CD14-positive monocyte (primary cell): Measurements from ENCODE around the gene CYCS. TPM values are rescaled to one million over a fixed set of nuclear protein-coding genes. Genes with fewer than 3 reads are reported as not detected.

ENCODE experiments used
- DNase-seq, 3 donors: peaks; one replicate each; pipeline ENCODE4 v3.0.0-alpha.2; 2011 to 2022
- H2AFZ ChIP-seq: 2 replicates; pipeline ENCODE4 v1.6.0; 2012; ENCODE audit warnings: mild to moderate bottlenecking, low read depth, low read length, inconsistent platforms; ENCODE audit not compliant: insufficient read depth, poor library complexity, severe bottlenecking
- H3K27ac ChIP-seq, 2 donors: 1 replicate in 1 of 2; 2 replicates in 1 of 2; pipeline ENCODE4 v1.5.1; 2012 to 2013; ENCODE audit warnings: low read length in 2 of 2, control low read depth in 1 of 2, inconsistent platforms in 1 of 2, low read depth in 1 of 2, mild to moderate bottlenecking in 1 of 2
- H3K27me3 ChIP-seq, 2 donors: one replicate each; pipeline versions ENCODE4 v1.6.0 to v1.6.1; 2011 to 2013; ENCODE audit warnings: low read length in 2 of 2; ENCODE audit not compliant: control insufficient read depth in 2 of 2, insufficient read depth in 2 of 2
- H3K36me3 ChIP-seq, 2 donors: replicated peaks in 1 of 2; 1 replicate in 1 of 2; 2 replicates in 1 of 2; pipeline versions ENCODE4 v1.5.1 to v1.6.1; 2012 to 2013; ENCODE audit warnings: low read length in 2 of 2, control low read depth in 1 of 2, inconsistent platforms in 1 of 2, mild to moderate bottlenecking in 1 of 2; ENCODE audit not compliant: insufficient read depth in 2 of 2, control insufficient read depth in 1 of 2
- H3K4me1 ChIP-seq, 2 donors: 1 replicate in 1 of 2; 2 replicates in 1 of 2; pipeline versions ENCODE4 v1.5.1 to v1.6.1; 2012 to 2013; ENCODE audit warnings: low read length in 2 of 2, control low read depth in 1 of 2, inconsistent platforms in 1 of 2, mild to moderate bottlenecking in 1 of 2, moderate library complexity in 1 of 2; ENCODE audit not compliant: insufficient read depth in 2 of 2, control insufficient read depth in 1 of 2
- H3K4me2 ChIP-seq: replicated peaks from 2 replicates; pipeline ENCODE3; 2012; ENCODE audit warnings: low read length, moderate library complexity, mild to moderate bottlenecking; ENCODE audit not compliant: poor library complexity, severe bottlenecking; ENCODE audit errors: extremely low read depth
- H3K4me3 ChIP-seq, 3 experiments: fragments of 200-600 bp in 1 of 3; sonication (generic) in 1 of 3; replicated peaks in 1 of 3; 1 replicate in 2 of 3; 2 replicates in 1 of 3; pipeline ENCODE4 v1.5.1; 2011 to 2013; ENCODE audit warnings: low read length in 3 of 3, mild to moderate bottlenecking in 3 of 3, control low read depth in 2 of 3, low read depth in 2 of 3, inconsistent platforms in 1 of 3, moderate library complexity in 1 of 3
- H3K79me2 ChIP-seq: 2 replicates; pipeline ENCODE4 v1.6.0; 2012; ENCODE audit warnings: mild to moderate bottlenecking, control low read depth, inconsistent platforms, low read length, moderate library complexity; ENCODE audit not compliant: insufficient read depth
- H3K9ac ChIP-seq: 2 replicates; pipeline ENCODE4 v1.6.0; 2017; ENCODE audit warnings: low read length, mild to moderate bottlenecking; ENCODE audit not compliant: insufficient read depth, poor library complexity, severe bottlenecking
- H3K9me3 ChIP-seq, 2 donors: replicated peaks in 1 of 2; 1 replicate in 1 of 2; 2 replicates in 1 of 2; pipeline versions ENCODE4 v1.5.1 to v1.6.1; 2012 to 2013; ENCODE audit warnings: low read length in 2 of 2, control low read depth in 1 of 2; ENCODE audit not compliant: control insufficient read depth in 1 of 2, insufficient read depth in 1 of 2
- H4K20me1 ChIP-seq: 2 replicates; pipeline ENCODE4 v1.6.0; 2012; ENCODE audit warnings: mild to moderate bottlenecking, low read length, control low read depth, moderate library complexity; ENCODE audit not compliant: insufficient read depth
- H3K27ac Mint-ChIP-seq, 7 donors: one replicate each; pipeline ENCODE4 v1.8.0; 2020; ENCODE audit warnings: mild to moderate bottlenecking in 7 of 7, mixed read lengths in 7 of 7, moderate library complexity in 6 of 7, inconsistent platforms in 2 of 7
- H3K27me3 Mint-ChIP-seq, 3 donors: one replicate each; pipeline ENCODE4 v1.8.0; 2021 to 2022; ENCODE audit warnings: low read depth in 3 of 3, mild to moderate bottlenecking in 3 of 3, mixed read lengths in 3 of 3, moderate library complexity in 3 of 3, inconsistent platforms in 1 of 3
- H3K36me3 Mint-ChIP-seq, 2 donors: one replicate each; pipeline ENCODE4 v1.8.0; 2020; ENCODE audit warnings: mixed read lengths in 2 of 2, inconsistent platforms in 1 of 2, mild to moderate bottlenecking in 1 of 2
- H3K4me1 Mint-ChIP-seq: one replicate; pipeline ENCODE4 v1.8.0; 2020; ENCODE audit warnings: mild to moderate bottlenecking, mixed read lengths
- H3K4me3 Mint-ChIP-seq, 2 donors: one replicate each; pipeline ENCODE4 v1.8.0; 2020; ENCODE audit warnings: mild to moderate bottlenecking in 2 of 2, mixed read lengths in 2 of 2, moderate library complexity in 1 of 2
- H3K9me3 Mint-ChIP-seq, 7 donors: one replicate each; pipeline ENCODE4 v1.8.0; 2020 to 2022; ENCODE audit warnings: mixed read lengths in 7 of 7, mild to moderate bottlenecking in 6 of 7, moderate library complexity in 6 of 7, inconsistent platforms in 2 of 7
- WGBS: methylation state at CpG from one replicate; pipeline ENCODE4 v1.1.5; 2013; ENCODE audit warnings: missing lambda C conversion rate; ENCODE audit not compliant: insufficient coverage; 5-methylcytosine and 5-hydroxymethylcytosine counted together
- intact Hi-C, 2 donors: fragments of 100-400 bp; cut with micrococcal nuclease; formaldehyde crosslinking; loops; one replicate each; pipeline versions ENCODE4 v1.15.0 to v1.15.1; 2023
- polyA plus RNA-seq, 3 donors: library from polyadenylated mRNA; depleted of rRNA in 1 of 3; unstranded in 2 of 3; stranded (reverse) in 1 of 3; fragments of 300-500 nt in 2 of 3; fragments of >200 nt in 1 of 3; fragmentation: Illumina TruSeq in 2 of 3; gene quantifications; 1 replicate in 2 of 3; 2 replicates in 1 of 3; pipeline ENCODE4 v1.2.3, GENCODE V29; 2012 to 2021
- TF ChIP-seq, protein P1 (sequence below): fragments of 200-600 bp; IDR thresholded peaks from one replicate; pipeline ENCODE4 v1.8.0; 2022; ENCODE audit warnings: antibody characterized with exemption, mild to moderate bottlenecking

Gene CYCS
- polyA plus RNA-seq, 3 donors = 35.8 to 99.3 (median 80.8) TPM

DNA sequence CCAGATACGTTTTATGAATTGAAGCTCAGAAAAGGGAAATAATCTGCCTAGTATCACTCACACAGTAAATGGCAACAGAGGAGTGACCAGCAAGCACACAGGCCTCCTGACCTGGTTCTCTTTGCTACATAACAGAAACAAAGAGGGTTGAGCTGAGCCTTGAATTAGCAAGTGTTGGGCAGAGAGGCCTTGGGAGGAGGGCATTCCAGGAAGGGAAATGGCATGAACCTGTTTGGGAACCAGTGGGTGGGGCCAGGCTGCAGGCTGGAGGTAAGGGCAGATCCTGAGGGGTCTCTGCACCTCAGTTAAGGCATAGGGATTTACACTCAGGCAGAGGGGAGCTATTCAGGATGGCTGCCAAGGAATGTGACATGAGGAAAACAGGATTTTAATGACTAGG lies 24.8 kb upstream of the CYCS start:
- Histone ChIP-seq H3K27me3 (no peaks in the 10 kb centered on the region), H3K4me3 (no peak overlapping the region), H4K20me1 (no peaks in the 10 kb centered on the region), H3K36me3 (peaks cover 22 to 49% of the 10 kb centered on the region in 2 donors), H3K9ac (no peak overlapping the region), H2AFZ (no peak overlapping the region), H3K4me2 (no peak overlapping the region), H3K79me2 (no peaks in the 10 kb centered on the region), H3K4me1 (no peaks in the 10 kb centered on the region), H3K27ac (no peak overlapping the region), H3K9me3 (no peaks in the 10 kb centered on the region)
- DNase-seq = no peak
- WGBS = 80% methylated on average over 1 of the region's 1 CpG
- intact Hi-C loops = no loop called here
- H3K4me1 Mint-ChIP-seq = no peaks in the 10 kb centered on the region
- peaks cover 0 to 6% (median 0%) of the 10 kb centered on the region in 3 donors for H3K27me3 Mint-ChIP-seq
- peak overlapping the region in 2 of 7 donors; percentile 3 to 10 for H3K27ac Mint-ChIP-seq
- no peak overlapping the region for H3K4me3 Mint-ChIP-seq
- TF ChIP-seq, protein P1, sequence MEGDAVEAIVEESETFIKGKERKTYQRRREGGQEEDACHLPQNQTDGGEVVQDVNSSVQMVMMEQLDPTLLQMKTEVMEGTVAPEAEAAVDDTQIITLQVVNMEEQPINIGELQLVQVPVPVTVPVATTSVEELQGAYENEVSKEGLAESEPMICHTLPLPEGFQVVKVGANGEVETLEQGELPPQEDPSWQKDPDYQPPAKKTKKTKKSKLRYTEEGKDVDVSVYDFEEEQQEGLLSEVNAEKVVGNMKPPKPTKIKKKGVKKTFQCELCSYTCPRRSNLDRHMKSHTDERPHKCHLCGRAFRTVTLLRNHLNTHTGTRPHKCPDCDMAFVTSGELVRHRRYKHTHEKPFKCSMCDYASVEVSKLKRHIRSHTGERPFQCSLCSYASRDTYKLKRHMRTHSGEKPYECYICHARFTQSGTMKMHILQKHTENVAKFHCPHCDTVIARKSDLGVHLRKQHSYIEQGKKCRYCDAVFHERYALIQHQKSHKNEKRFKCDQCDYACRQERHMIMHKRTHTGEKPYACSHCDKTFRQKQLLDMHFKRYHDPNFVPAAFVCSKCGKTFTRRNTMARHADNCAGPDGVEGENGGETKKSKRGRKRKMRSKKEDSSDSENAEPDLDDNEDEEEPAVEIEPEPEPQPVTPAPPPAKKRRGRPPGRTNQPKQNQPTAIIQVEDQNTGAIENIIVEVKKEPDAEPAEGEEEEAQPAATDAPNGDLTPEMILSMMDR = no peak
- peaks cover 42 to 45% of the 10 kb centered on the region in 2 donors for H3K36me3 Mint-ChIP-seq
- no peaks in the 10 kb centered on the region for H3K9me3 Mint-ChIP-seq

DNA sequence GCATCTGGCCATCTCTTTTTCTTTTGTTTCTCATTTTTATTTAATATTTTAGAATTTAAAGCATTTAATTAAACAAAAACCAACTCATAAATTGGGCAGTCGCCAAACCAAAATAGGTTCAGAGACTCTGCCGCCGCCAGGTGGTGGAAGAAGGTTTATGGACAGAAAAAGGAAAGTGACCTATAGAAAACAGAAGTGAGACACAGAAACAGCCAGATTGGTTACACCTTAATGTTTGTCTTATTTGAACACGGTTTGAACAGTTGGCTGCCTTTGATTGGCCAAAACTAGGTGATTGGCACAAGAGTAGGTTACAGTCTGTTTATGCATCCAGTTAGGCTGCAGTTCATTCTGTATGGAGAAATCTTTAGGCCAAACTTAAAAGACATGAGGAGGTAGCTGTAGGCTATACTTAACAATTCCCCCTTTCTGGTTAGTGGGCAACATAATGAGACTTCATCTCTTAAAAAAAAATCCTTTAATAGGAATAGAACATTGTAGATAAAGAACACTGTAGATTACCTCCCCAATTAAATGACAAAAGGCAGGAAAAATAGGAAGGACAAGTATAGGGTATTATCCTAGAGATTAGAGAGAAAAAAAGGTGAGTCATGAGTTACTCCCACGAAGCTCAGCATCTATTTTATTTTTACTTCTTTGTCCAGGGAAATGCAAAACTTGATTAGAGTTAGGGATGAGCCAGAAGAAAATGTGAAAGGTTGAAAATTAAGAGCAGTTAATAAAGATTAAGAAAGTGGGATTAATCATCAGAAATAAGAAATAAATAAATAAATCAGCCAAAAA lies 23.9 kb upstream of the CYCS start:
- Histone ChIP-seq H3K27me3 (no peaks in the 10 kb centered on the region), H4K20me1 (no peaks in the 10 kb centered on the region), H3K4me2 (no peak overlapping the region), H3K9me3 (no peaks in the 10 kb centered on the region), H3K36me3 (peaks cover 14 to 40% of the 10 kb centered on the region in 2 donors), H3K4me1 (no peaks in the 10 kb centered on the region), H3K27ac (no peak overlapping the region), H2AFZ (no peak overlapping the region), H3K79me2 (no peaks in the 10 kb centered on the region), H3K4me3 (no peak overlapping the region), H3K9ac (no peak overlapping the region)
- H3K27me3 Mint-ChIP-seq = peaks cover 0 to 6% (median 0%) of the 10 kb centered on the region in 3 donors
- peaks cover 34 to 36% of the 10 kb centered on the region in 2 donors for H3K36me3 Mint-ChIP-seq
- no peak overlapping the region for H3K27ac Mint-ChIP-seq
- H3K9me3 Mint-ChIP-seq = no peaks in the 10 kb centered on the region
- intact Hi-C loops = no loop called here
- no peak for DNase-seq
- 100% methylated on average over 1 of the region's 5 CpGs for WGBS
- H3K4me1 Mint-ChIP-seq = no peaks in the 10 kb centered on the region
- H3K4me3 Mint-ChIP-seq = no peak overlapping the region
- TF ChIP-seq, protein P1 = no peak
